Measurements from ENCODE around the gene GP1BB.

Gene GP1BB

GRCh38 chr22:19681863-19682245 is 41.5 kb upstream of the GP1BB start:
- Histone ChIP-seq H3K4me2 (ENCODE audit: low read depth, low read length, poor library complexity, severe bottlenecking) (no peak overlapping the region), H3K9ac (ENCODE audit: low read depth, low read length, poor library complexity, severe bottlenecking) (no peak overlapping the region), H3K27me3 (ENCODE audit: insufficient read depth, low read length, poor library complexity, severe bottlenecking) (no peaks in the 10 kb centered on the region), H3K79me2 (ENCODE audit: insufficient read depth, low read length) (no peaks in the 10 kb centered on the region), H3F3A (ENCODE audit: low read depth) (no peaks in the 10 kb centered on the region), H3K36me3 (ENCODE audit: insufficient read depth, low read length) (no peaks in the 10 kb centered on the region), H3K9me2 (replicated peaks; ENCODE audit: low read depth, low read length) (no peaks in the 10 kb centered on the region), H2AFZ (ENCODE audit: low read length) (no peak overlapping the region), H3K4me3 (ENCODE audit: low read length, poor library complexity, severe bottlenecking) (no peak overlapping the region), H3K4me1 (ENCODE audit: insufficient read depth, low read length, poor library complexity, severe bottlenecking) (no peaks in the 10 kb centered on the region), H3K9me3 (ENCODE audit: insufficient read depth, low read depth, low read length) (no peaks in the 10 kb centered on the region), H4K20me1 (ENCODE audit: insufficient read depth, low read length, poor library complexity, severe bottlenecking) (no peaks in the 10 kb centered on the region)
- no peak for TF ChIP-seq EZH2phosphoT487 (IDR thresholded peaks at IDR 0.05; ENCODE audit: borderline replicate concordance)
- no peak for TF ChIP-seq CTCF (conservative IDR thresholded peaks at IDR 0.05; ENCODE audit: low read length)

- Histone ChIP-seq H3K4me3 (ENCODE audit: low read length, poor library complexity, severe bottlenecking) (no peak overlapping the region), H3K36me3 (ENCODE audit: insufficient read depth, low read length) (no peaks in the 10 kb centered on the region), H2AFZ (ENCODE audit: low read length) (no peak overlapping the region), H3K4me1 (ENCODE audit: insufficient read depth, low read length, poor library complexity, severe bottlenecking) (no peaks in the 10 kb centered on the region), H3K9ac (ENCODE audit: low read depth, low read length, poor library complexity, severe bottlenecking) (no peak overlapping the region), H3F3A (ENCODE audit: low read depth) (no peaks in the 10 kb centered on the region), H3K27me3 (ENCODE audit: insufficient read depth, low read length, poor library complexity, severe bottlenecking) (no peaks in the 10 kb centered on the region), H3K4me2 (ENCODE audit: low read depth, low read length, poor library complexity, severe bottlenecking) (no peak overlapping the region), H4K20me1 (ENCODE audit: insufficient read depth, low read length, poor library complexity, severe bottlenecking) (no peaks in the 10 kb centered on the region), H3K9me3 (ENCODE audit: insufficient read depth, low read depth, low read length) (no peaks in the 10 kb centered on the region), H3K79me2 (ENCODE audit: insufficient read depth, low read length) (no peaks in the 10 kb centered on the region), H3K9me2 (replicated peaks; ENCODE audit: low read depth, low read length) (no peaks in the 10 kb centered on the region)
- TF ChIP-seq CTCF (conservative IDR thresholded peaks at IDR 0.05; ENCODE audit: low read length) (no peak), EZH2phosphoT487 (IDR thresholded peaks at IDR 0.05; ENCODE audit: borderline replicate concordance) (no peak)
These were observed 36.4 kb upstream of the GP1BB start for GRCh38 chr22:19686946-19687345.

GRCh38 chr22:19687561-19688300 is 35.6 kb upstream of the GP1BB start:
- Histone ChIP-seq H3K36me3 (ENCODE audit: insufficient read depth, low read length) (no peaks in the 10 kb centered on the region), H3K4me2 (ENCODE audit: low read depth, low read length, poor library complexity, severe bottlenecking) (no peak overlapping the region), H3K9ac (ENCODE audit: low read depth, low read length, poor library complexity, severe bottlenecking) (no peak overlapping the region), H3K9me2 (replicated peaks; ENCODE audit: low read depth, low read length) (no peaks in the 10 kb centered on the region), H3F3A (ENCODE audit: low read depth) (no peaks in the 10 kb centered on the region), H3K79me2 (ENCODE audit: insufficient read depth, low read length) (no peaks in the 10 kb centered on the region), H3K4me3 (ENCODE audit: low read length, poor library complexity, severe bottlenecking) (no peak overlapping the region), H3K27me3 (ENCODE audit: insufficient read depth, low read length, poor library complexity, severe bottlenecking) (no peaks in the 10 kb centered on the region), H3K4me1 (ENCODE audit: insufficient read depth, low read length, poor library complexity, severe bottlenecking) (no peaks in the 10 kb centered on the region), H3K9me3 (ENCODE audit: insufficient read depth, low read depth, low read length) (no peaks in the 10 kb centered on the region), H2AFZ (ENCODE audit: low read length) (no peak overlapping the region), H4K20me1 (ENCODE audit: insufficient read depth, low read length, poor library complexity, severe bottlenecking) (no peaks in the 10 kb centered on the region)
- no peak for TF ChIP-seq CTCF (conservative IDR thresholded peaks at IDR 0.05; ENCODE audit: low read length)
- no peak for TF ChIP-seq EZH2phosphoT487 (IDR thresholded peaks at IDR 0.05; ENCODE audit: borderline replicate concordance)
